GM12878 (cell line): Measurements from ENCODE around the gene LIM2. TPM values are rescaled to one million over a fixed set of nuclear protein-coding genes. Genes with fewer than 3 reads are reported as not detected.

Experiments
- ATAC-seq: fragments of 200-7000 bp; cut with Tn5 transposase; 3 replicates; pipeline ENCODE4 v1.9.1; 2020; ENCODE audit warnings: mild to moderate bottlenecking, moderate library complexity
- BruUV-seq: library from RNA; stranded (reverse); fragments of 400-500 nt; replicated peaks from 2 replicates; lab custom pipeline; 2021; lab: Mats Ljungman, UMichigan
- CTCF ChIA-PET: fragments of 300-600 bp; sonication (Branson Sonifier 250); formaldehyde crosslinking; extraction: SDS; loops from one replicate; lab custom pipeline; 2021; ENCODE audit warnings: inconsistent platforms; lab: Yijun Ruan, JAX
- POLR2A ChIA-PET: fragments of 350-600 bp; formaldehyde crosslinking; extraction: SDS; loops from one replicate; lab custom pipeline; 2021; ENCODE audit warnings: inconsistent platforms; lab: Charles Lee
- RAD21 ChIA-PET: fragments of 300-600 bp; sonication (Branson Sonifier 250); formaldehyde crosslinking; loops from one replicate; lab custom pipeline; 2023; ENCODE audit warnings: antibody characterized with exemption; ENCODE audit not compliant: unreplicated experiment; lab: Charles Lee
- SMC1A ChIA-PET: fragments of 300-600 bp; sonication (Branson Sonifier 250); formaldehyde crosslinking; loops from one replicate; lab custom pipeline; 2023; ENCODE audit not compliant: unreplicated experiment, uncharacterized antibody; lab: Charles Lee
- DNase-seq: peaks from one replicate; pipeline ENCODE4 v3.0.0-alpha.2; 2011; ENCODE audit warnings: low read depth, low spot score
- FAIRE-seq: peaks from 3 replicates; lab custom pipeline; 2011; peaks lifted over from hg19 to GRCh38; lab: Jason Lieb, UNC
- H2AFZ ChIP-seq: 2 replicates; pipeline ENCODE4 v1.6.0; 2011; ENCODE audit warnings: low read depth, low read length, control low read depth; ENCODE audit not compliant: control insufficient read depth
- H3K27ac ChIP-seq: 2 replicates; pipeline ENCODE4 v1.5.1; 2011; ENCODE audit warnings: control low read depth; ENCODE audit not compliant: control insufficient read depth, insufficient read depth
- H3K27me3 ChIP-seq, 2 experiments: replicated peaks in 1 of 2; 2 replicates each; pipeline versions ENCODE4 v1.6.0 to v1.6.1; 2011; ENCODE audit warnings: low read length in 1 of 2; ENCODE audit not compliant: control insufficient read depth in 2 of 2, insufficient read depth in 2 of 2
- H3K36me3 ChIP-seq, 2 experiments: 2 replicates each; pipeline ENCODE4 v1.5.1; 2011; ENCODE audit warnings: low read length in 1 of 2; ENCODE audit not compliant: control insufficient read depth in 2 of 2, insufficient read depth in 2 of 2
- H3K4me1 ChIP-seq: 2 replicates; pipeline ENCODE4 v1.6.1; 2011; ENCODE audit warnings: mild to moderate bottlenecking, low read length, moderate library complexity, mixed read lengths; ENCODE audit not compliant: control insufficient read depth, insufficient read depth
- H3K4me2 ChIP-seq: 2 replicates; pipeline ENCODE4 v1.6.0; 2011; ENCODE audit warnings: control low read depth; ENCODE audit not compliant: control insufficient read depth, insufficient read depth
- H3K4me3 ChIP-seq: fragments of 200-600 bp; sonication (generic); 2 replicates; pipeline ENCODE4 v1.5.1; 2016
- H3K79me2 ChIP-seq: 2 replicates; pipeline ENCODE4 v1.6.0; 2011; ENCODE audit warnings: low read length; ENCODE audit not compliant: control insufficient read depth, insufficient read depth
- H3K9ac ChIP-seq: 2 replicates; pipeline ENCODE4 v1.8.0; 2011; ENCODE audit warnings: low read length, control low read depth, mixed read lengths; ENCODE audit not compliant: control insufficient read depth, insufficient read depth
- H3K9me3 ChIP-seq: replicated peaks from 3 replicates; pipeline ENCODE4 v1.5.1; 2011; ENCODE audit warnings: mild to moderate bottlenecking, low read length; ENCODE audit not compliant: control insufficient read depth, insufficient read depth
- H4K20me1 ChIP-seq: 2 replicates; pipeline ENCODE4 v1.6.0; 2011; ENCODE audit not compliant: control insufficient read depth, insufficient read depth
- E4F1 ChIP-seq: fragments of 450-650 bp; IDR thresholded peaks from 2 replicates; pipeline ENCODE4 v1.6.1; 2018; ENCODE audit warnings: borderline replicate concordance, mild to moderate bottlenecking; ENCODE audit not compliant: partially characterized antibody
- IKZF2 ChIP-seq, 2 experiments: fragments of 450-650 bp; IDR thresholded peaks; 2 replicates each; pipeline ENCODE4 v1.6.1; 2017; ENCODE audit warnings: mild to moderate bottlenecking in 2 of 2, moderate library complexity in 2 of 2
- PML ChIP-seq: IDR thresholded peaks from 2 replicates; pipeline ENCODE4 v1.6.1; 2012; ENCODE audit warnings: low read length, inconsistent platforms
- SMAD1 ChIP-seq: fragments of 450-650 bp; IDR thresholded peaks from 2 replicates; pipeline ENCODE4 v1.6.1; 2018; ENCODE audit warnings: mild to moderate bottlenecking, low read depth; ENCODE audit not compliant: partially characterized antibody
- SMARCA5 ChIP-seq: fragments of 450-650 bp; IDR thresholded peaks from 2 replicates; pipeline ENCODE4 v1.6.1; 2017; ENCODE audit warnings: mild to moderate bottlenecking
- ZNF274 ChIP-seq: IDR thresholded peaks from one replicate; pipeline ENCODE4 v1.8.0; 2011; ENCODE audit not compliant: insufficient read length, insufficient read depth
- WGBS: methylation state at CpG from one replicate; pipeline ENCODE4 v1.1.6; 2016; ENCODE audit warnings: low lambda C conversion rate; ENCODE audit not compliant: insufficient replicate concordance, insufficient coverage; ENCODE audit errors: missing lambda C conversion rate; 5-methylcytosine and 5-hydroxymethylcytosine counted together
- in situ Hi-C: fragments of 300-500 bp; cut with MboI; formaldehyde crosslinking; loops from 9 replicates; pipeline ENCODE4 v1.14.3; 2018; ENCODE audit warnings: mixed read lengths
- intact Hi-C: fragments of 100-400 bp; cut with micrococcal nuclease; formaldehyde crosslinking; loops from one replicate; pipeline ENCODE4 v1.14.2; 2022; ENCODE audit not compliant: unreplicated experiment
- polyA plus RNA-seq, 11 experiments: library from polyadenylated mRNA; depleted of rRNA in 4 of 11; unstranded in 6 of 11; stranded (reverse) in 5 of 11; fragments of >200 nt; fragmentation: Nextera tagmentation in 4 of 11; fragmentation: Illumina TruSeq in 1 of 11; extraction: Ambion mirVana in 4 of 11; extraction: Trizol in 1 of 11; gene quantifications; 1 replicate in 1 of 11; 2 replicates in 10 of 11; pipeline versions ENCODE4 v1.2.1 to v1.2.3, GENCODE V29; 2011 to 2016; ENCODE audit warnings: inconsistent platforms in 2 of 11, missing spikeins in 2 of 11, low read depth in 1 of 11
- total RNA-seq, 4 experiments: library from RNA; depleted of rRNA in 3 of 4; stranded (reverse); fragments of >200 nt in 3 of 4; fragmentation: Illumina TruSeq in 1 of 4; extraction: Trizol in 1 of 4; gene quantifications; 2 replicates each; pipeline versions ENCODE4 v1.2.1 to v1.2.3, GENCODE V29; 2013 to 2021
- TF ChIP-seq, protein P1 (sequence below): fragments of 450-650 bp; formaldehyde crosslinking; IDR thresholded peaks from 2 replicates; pipeline ENCODE4 v1.5.0; 2022; ENCODE audit warnings: mild to moderate bottlenecking, missing genetic modification characterization
- TF ChIP-seq, protein P2 (sequence below), 3 experiments: IDR thresholded peaks in 2 of 3; conservative IDR thresholded peaks in 1 of 3; 2 replicates each; pipeline ENCODE4 v1.5.1; 2011; ENCODE audit warnings: low read depth in 3 of 3, low read length in 3 of 3, mild to moderate bottlenecking in 3 of 3, control low read depth in 2 of 3, moderate library complexity in 2 of 3, inconsistent platforms in 1 of 3, mixed read lengths in 1 of 3; ENCODE audit not compliant: control insufficient read depth in 2 of 3, insufficient read depth in 1 of 3; ENCODE audit errors: extremely low read depth in 1 of 3
- TF ChIP-seq, protein P3 (sequence below): IDR thresholded peaks from 2 replicates; pipeline ENCODE4 v1.6.1; 2011; ENCODE audit warnings: borderline replicate concordance, low read depth, mild to moderate bottlenecking, moderate library complexity, low read length; ENCODE audit not compliant: insufficient read depth, poor library complexity, severe bottlenecking

Gene LIM2
- total and polyA plus RNA-seq, 10 of the 15 experiments (the other 5 are each of a cell fraction or from before 2014, with no cell fraction given) = not detected

GRCh38 chr19:51434456-51434855 lies 46.7 kb upstream of the LIM2 start:
- FAIRE-seq = no peak
- intact Hi-C loops (no loop called here), in situ Hi-C loops (no loop called here)
- no peak for DNase-seq
- H3K36me3 ChIP-seq = no peaks in the 10 kb centered on the region
- WGBS = 33% methylated on average over 1 of the region's 1 CpG
- no peaks in the 10 kb centered on the region for H3K79me2 ChIP-seq
- no peak overlapping the region for H3K9ac ChIP-seq
- no peak overlapping the region for H3K4me2 ChIP-seq
- H3K27me3 ChIP-seq = 0 out of 4 replicates have a peak, but pooled peaks cover 0 to 2% of the 10 kb centered on the region in 2 experiments
- no peaks in the 10 kb centered on the region for H4K20me1 ChIP-seq
- ChIA-PET POLR2A (no interaction called here), CTCF (interaction anchor here (1.0 to 11.1 kb wide), 2 partner anchors 14 to 36 kb away, joined by 3 to 142 read pairs; partner anchors contain the start of gene SIGLEC10), RAD21 (interaction anchor here (0.6 kb wide), 1 partner anchor 93 kb away, joined by 3 read pairs; no protein-coding TSS in a partner anchor), SMC1A (interaction anchor here (1.5 kb wide), 1 partner anchor 33 kb away, joined by 3 read pairs; no protein-coding TSS in a partner anchor)
- BruUV-seq = no TSS peak
- no peak for ATAC-seq
- H3K9me3 ChIP-seq = no peaks in the 10 kb centered on the region
- no peak overlapping the region for H3K27ac ChIP-seq
- 0 out of 2 replicates have a peak, but pooled peaks cover 6% of the 10 kb centered on the region for H3K4me1 ChIP-seq
- H3K4me3 ChIP-seq = no peak overlapping the region
- TF ChIP-seq PML = no peak
- TF ChIP-seq, protein P1, sequence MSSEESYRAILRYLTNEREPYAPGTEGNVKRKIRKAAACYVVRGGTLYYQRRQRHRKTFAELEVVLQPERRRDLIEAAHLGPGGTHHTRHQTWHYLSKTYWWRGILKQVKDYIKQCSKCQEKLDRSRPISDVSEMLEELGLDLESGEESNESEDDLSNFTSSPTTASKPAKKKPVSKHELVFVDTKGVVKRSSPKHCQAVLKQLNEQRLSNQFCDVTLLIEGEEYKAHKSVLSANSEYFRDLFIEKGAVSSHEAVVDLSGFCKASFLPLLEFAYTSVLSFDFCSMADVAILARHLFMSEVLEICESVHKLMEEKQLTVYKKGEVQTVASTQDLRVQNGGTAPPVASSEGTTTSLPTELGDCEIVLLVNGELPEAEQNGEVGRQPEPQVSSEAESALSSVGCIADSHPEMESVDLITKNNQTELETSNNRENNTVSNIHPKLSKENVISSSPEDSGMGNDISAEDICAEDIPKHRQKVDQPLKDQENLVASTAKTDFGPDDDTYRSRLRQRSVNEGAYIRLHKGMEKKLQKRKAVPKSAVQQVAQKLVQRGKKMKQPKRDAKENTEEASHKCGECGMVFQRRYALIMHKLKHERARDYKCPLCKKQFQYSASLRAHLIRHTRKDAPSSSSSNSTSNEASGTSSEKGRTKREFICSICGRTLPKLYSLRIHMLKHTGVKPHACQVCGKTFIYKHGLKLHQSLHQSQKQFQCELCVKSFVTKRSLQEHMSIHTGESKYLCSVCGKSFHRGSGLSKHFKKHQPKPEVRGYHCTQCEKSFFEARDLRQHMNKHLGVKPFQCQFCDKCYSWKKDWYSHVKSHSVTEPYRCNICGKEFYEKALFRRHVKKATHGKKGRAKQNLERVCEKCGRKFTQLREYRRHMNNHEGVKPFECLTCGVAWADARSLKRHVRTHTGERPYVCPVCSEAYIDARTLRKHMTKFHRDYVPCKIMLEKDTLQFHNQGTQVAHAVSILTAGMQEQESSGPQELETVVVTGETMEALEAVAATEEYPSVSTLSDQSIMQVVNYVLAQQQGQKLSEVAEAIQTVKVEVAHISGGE (CRISPR knock-in tag) = no peak
- TF ChIP-seq, protein P2, sequence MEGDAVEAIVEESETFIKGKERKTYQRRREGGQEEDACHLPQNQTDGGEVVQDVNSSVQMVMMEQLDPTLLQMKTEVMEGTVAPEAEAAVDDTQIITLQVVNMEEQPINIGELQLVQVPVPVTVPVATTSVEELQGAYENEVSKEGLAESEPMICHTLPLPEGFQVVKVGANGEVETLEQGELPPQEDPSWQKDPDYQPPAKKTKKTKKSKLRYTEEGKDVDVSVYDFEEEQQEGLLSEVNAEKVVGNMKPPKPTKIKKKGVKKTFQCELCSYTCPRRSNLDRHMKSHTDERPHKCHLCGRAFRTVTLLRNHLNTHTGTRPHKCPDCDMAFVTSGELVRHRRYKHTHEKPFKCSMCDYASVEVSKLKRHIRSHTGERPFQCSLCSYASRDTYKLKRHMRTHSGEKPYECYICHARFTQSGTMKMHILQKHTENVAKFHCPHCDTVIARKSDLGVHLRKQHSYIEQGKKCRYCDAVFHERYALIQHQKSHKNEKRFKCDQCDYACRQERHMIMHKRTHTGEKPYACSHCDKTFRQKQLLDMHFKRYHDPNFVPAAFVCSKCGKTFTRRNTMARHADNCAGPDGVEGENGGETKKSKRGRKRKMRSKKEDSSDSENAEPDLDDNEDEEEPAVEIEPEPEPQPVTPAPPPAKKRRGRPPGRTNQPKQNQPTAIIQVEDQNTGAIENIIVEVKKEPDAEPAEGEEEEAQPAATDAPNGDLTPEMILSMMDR (IDR thresholded peaks at IDR 0.05 in 2 of 3, conservative IDR thresholded peaks at IDR 0.05 in 1 of 3; ENCODE audit: control insufficient read depth in 2 of 3, extremely low read depth in 1 of 3, insufficient read depth in 1 of 3, low read depth in 3 of 3, low read length in 3 of 3) = no peak
- TF ChIP-seq SMAD1 = no peak
- no peak for TF ChIP-seq IKZF2 (IDR thresholded peaks at IDR 0.05)
- TF ChIP-seq, protein P3, sequence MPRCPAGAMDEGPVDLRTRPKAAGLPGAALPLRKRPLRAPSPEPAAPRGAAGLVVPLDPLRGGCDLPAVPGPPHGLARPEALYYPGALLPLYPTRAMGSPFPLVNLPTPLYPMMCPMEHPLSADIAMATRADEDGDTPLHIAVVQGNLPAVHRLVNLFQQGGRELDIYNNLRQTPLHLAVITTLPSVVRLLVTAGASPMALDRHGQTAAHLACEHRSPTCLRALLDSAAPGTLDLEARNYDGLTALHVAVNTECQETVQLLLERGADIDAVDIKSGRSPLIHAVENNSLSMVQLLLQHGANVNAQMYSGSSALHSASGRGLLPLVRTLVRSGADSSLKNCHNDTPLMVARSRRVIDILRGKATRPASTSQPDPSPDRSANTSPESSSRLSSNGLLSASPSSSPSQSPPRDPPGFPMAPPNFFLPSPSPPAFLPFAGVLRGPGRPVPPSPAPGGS = no peak
- no peak for TF ChIP-seq E4F1
- TF ChIP-seq ZNF274 = no peak
- TF ChIP-seq SMARCA5 = no peak
- H2AFZ ChIP-seq = no peak overlapping the region
